Upper lobe of left lung (tissue), 6 donors: ENCODE results near the gene SPTAN1. TPM values are rescaled to one million over a fixed set of nuclear protein-coding genes. Genes with fewer than 3 reads are reported as not detected.

ENCODE experiments used
- ATAC-seq, 2 donors: fragments of 200-7000 bp; cut with Tn5 transposase; one replicate each; pipeline ENCODE4 v1.9.1; 2022; ENCODE audit warnings: mild to moderate bottlenecking in 2 of 2, moderate library complexity in 2 of 2; ENCODE audit not compliant: low FRiP score in 2 of 2
- DNase-seq, 2 donors: peaks; one replicate each; pipeline ENCODE4 v3.0.0-alpha.2; 2019 to 2020
- H3K27ac ChIP-seq, 4 donors: fragments of 200-600 bp; sonication (generic); one replicate each; pipeline ENCODE4 v1.5.1; 2016 to 2019
- H3K27me3 ChIP-seq, 4 donors: fragments of 200-600 bp; sonication (generic); one replicate each; pipeline ENCODE4 v1.5.1; 2017 to 2019
- H3K36me3 ChIP-seq, 4 donors: fragments of 200-600 bp; sonication (generic); one replicate each; pipeline ENCODE4 v1.5.1; 2016 to 2019
- H3K4me1 ChIP-seq, 4 donors: fragments of 200-600 bp; sonication (generic); one replicate each; pipeline ENCODE4 v1.5.1; 2018 to 2019
- H3K4me3 ChIP-seq, 4 donors: fragments of 200-600 bp; sonication (generic); one replicate each; pipeline ENCODE4 v1.5.1; 2017 to 2019; ENCODE audit warnings: mild to moderate bottlenecking in 2 of 4, moderate library complexity in 1 of 4
- H3K9me3 ChIP-seq, 4 donors: fragments of 200-600 bp; sonication (generic); one replicate each; pipeline ENCODE4 v1.5.1; 2018 to 2019
- EP300 ChIP-seq, 4 donors: sonication (generic); formaldehyde crosslinking; IDR thresholded peaks; one replicate each; pipeline ENCODE4 v1.5.1; 2017; ENCODE audit warnings: antibody characterized with exemption in 4 of 4, control low read depth in 2 of 4
- POLR2A ChIP-seq, 4 donors: fragments of 450-650 bp; IDR thresholded peaks; one replicate each; pipeline ENCODE4 v1.5.1; 2016 to 2017; ENCODE audit warnings: antibody characterized with exemption in 4 of 4, mild to moderate bottlenecking in 2 of 4
- POLR2AphosphoS5 ChIP-seq, 2 donors: sonication (generic); formaldehyde crosslinking; IDR thresholded peaks; one replicate each; pipeline ENCODE4 v1.5.1; 2017; ENCODE audit warnings: antibody characterized with exemption in 2 of 2
- WGBS, 2 donors: methylation state at CpG; one replicate each; pipeline ENCODE4 v1.1.5; 2017 to 2018; 5-methylcytosine and 5-hydroxymethylcytosine counted together
- total RNA-seq, 6 donors: library from RNA; depleted of rRNA in 4 of 6; stranded (reverse); fragments of >200 nt in 4 of 6; gene quantifications; one replicate each; pipeline versions ENCODE4 v1.1.0 to v1.2.1, GENCODE V29; 2016 to 2021
- TF ChIP-seq, protein P1 (sequence below), 6 experiments: fragments of 450-650 bp in 4 of 6; fragments of 200-600 bp in 2 of 6; sonication (generic) in 2 of 6; IDR thresholded peaks; one replicate each; pipeline ENCODE4 v1.5.1; 2016 to 2019; ENCODE audit warnings: antibody characterized with exemption in 6 of 6
- donor health status: DM: no; HTN: no; CAD: no; lungs with moderate emphysema.
- donor health status: DM: no; HTN: yes; CAD: no; lungs with severe emphysema.

SPTAN1 gene
- total RNA-seq, 6 donors from 2014 or later = 254 to 547 (median 401) TPM

GRCh38 chr9:128607642-128608350, 55.4 kb downstream of the SPTAN1 start:
- ATAC-seq (no peak), DNase-seq (no peak)
- no peak for TF ChIP-seq POLR2A (IDR thresholded peaks at IDR 0.05)
- TF ChIP-seq, protein P1, sequence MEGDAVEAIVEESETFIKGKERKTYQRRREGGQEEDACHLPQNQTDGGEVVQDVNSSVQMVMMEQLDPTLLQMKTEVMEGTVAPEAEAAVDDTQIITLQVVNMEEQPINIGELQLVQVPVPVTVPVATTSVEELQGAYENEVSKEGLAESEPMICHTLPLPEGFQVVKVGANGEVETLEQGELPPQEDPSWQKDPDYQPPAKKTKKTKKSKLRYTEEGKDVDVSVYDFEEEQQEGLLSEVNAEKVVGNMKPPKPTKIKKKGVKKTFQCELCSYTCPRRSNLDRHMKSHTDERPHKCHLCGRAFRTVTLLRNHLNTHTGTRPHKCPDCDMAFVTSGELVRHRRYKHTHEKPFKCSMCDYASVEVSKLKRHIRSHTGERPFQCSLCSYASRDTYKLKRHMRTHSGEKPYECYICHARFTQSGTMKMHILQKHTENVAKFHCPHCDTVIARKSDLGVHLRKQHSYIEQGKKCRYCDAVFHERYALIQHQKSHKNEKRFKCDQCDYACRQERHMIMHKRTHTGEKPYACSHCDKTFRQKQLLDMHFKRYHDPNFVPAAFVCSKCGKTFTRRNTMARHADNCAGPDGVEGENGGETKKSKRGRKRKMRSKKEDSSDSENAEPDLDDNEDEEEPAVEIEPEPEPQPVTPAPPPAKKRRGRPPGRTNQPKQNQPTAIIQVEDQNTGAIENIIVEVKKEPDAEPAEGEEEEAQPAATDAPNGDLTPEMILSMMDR (IDR thresholded peaks at IDR 0.05) = no peak
- TF ChIP-seq EP300 (IDR thresholded peaks at IDR 0.05) = no peak
- TF ChIP-seq POLR2AphosphoS5 (IDR thresholded peaks at IDR 0.05) = no peak
- Histone ChIP-seq H3K9me3 (no peaks in the 10 kb centered on the region), H3K4me1 (no peaks in the 10 kb centered on the region), H3K4me3 (no peak overlapping the region), H3K36me3 (peaks cover 74 to 100% (median 98%) of the 10 kb centered on the region in 4 donors), H3K27ac (no peak overlapping the region), H3K27me3 (no peaks in the 10 kb centered on the region)
- 83 to 87% methylated on average over 12 to 16 of the region's 16 CpGs for WGBS, 2 donors

DNA sequence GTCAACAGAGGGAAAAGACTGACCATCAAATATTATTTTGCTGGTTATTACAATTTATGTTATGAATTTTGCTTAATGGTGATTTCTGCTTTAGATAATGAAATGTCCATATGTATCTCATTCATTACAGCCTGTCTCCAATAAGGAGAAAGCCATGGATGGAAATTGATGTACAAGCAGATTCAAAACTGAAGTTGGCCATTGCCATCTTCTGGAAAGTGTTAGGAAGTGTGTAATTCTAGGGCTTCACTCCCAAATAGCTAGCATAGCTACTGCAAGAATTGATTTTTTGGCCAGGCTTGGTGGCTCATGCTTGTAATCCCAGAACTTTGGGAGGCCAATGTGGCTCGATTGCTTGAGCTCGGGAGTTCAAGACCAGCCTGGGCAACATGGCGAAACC, 58.5 kb downstream of the SPTAN1 start:
- Histone ChIP-seq H3K9me3 (no peaks in the 10 kb centered on the region), H3K27ac (no peak overlapping the region), H3K27me3 (no peaks in the 10 kb centered on the region), H3K36me3 (peaks cover 79 to 100% (median 98%) of the 10 kb centered on the region in 4 donors), H3K4me3 (no peak overlapping the region), H3K4me1 (no peaks in the 10 kb centered on the region)
- TF ChIP-seq EP300 (IDR thresholded peaks at IDR 0.05) (no peak), POLR2AphosphoS5 (IDR thresholded peaks at IDR 0.05) (no peak), POLR2A (IDR thresholded peaks at IDR 0.05) (no peak)
- TF ChIP-seq, protein P1 (IDR thresholded peaks at IDR 0.05) = no peak
- DNase-seq (no peak), ATAC-seq (no peak)
- 83 to 96% methylated on average over 3 of the region's 3 CpGs for WGBS, 2 donors

- Histone ChIP-seq H3K4me3 (no peak overlapping the region), H3K36me3 (peaks cover 84 to 100% (median 100%) of the 10 kb centered on the region in 4 donors), H3K9me3 (no peaks in the 10 kb centered on the region), H3K27me3 (no peaks in the 10 kb centered on the region), H3K4me1 (no peaks in the 10 kb centered on the region), H3K27ac (no peak overlapping the region)
- DNase-seq = no peak
- TF ChIP-seq, protein P1 (IDR thresholded peaks at IDR 0.05) = no peak
- 96 to 98% methylated on average over 12 of the region's 12 CpGs for WGBS, 2 donors
- no peak for ATAC-seq
Measured at GRCh38 chr9:128611600-128612394, 59.4 kb downstream of the SPTAN1 start.

DNA sequence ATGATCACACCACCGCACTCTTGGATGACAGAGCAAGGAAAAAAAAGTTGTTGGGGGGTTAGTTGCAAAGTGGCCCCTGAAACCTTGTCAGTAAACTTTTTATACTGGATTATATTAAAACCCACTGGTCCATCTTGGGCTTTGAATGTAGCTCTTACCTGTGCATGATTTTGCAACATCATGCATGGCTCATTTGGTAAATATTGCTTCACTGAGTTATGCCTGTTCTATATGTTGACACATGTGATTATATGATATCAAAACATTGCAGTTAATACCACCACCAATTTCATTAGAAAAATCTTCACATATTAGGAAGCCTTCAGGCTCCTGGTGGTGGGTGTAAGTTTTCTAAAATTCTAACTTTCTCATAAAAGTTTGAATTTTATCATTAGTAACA, 62.3 kb downstream of the SPTAN1 start:
- peaks cover 78 to 100% (median 99%) of the 10 kb centered on the region in 4 donors for H3K36me3 ChIP-seq
- no peak overlapping the region for H3K4me3 ChIP-seq
- H3K9me3 ChIP-seq = no peaks in the 10 kb centered on the region
- no peak overlapping the region for H3K27ac ChIP-seq
- no peaks in the 10 kb centered on the region for H3K27me3 ChIP-seq
- ATAC-seq (no peak), DNase-seq (no peak)
- no peaks in the 10 kb centered on the region for H3K4me1 ChIP-seq
- WGBS, 2 donors = 100% methylated on average over 1 of the region's 1 CpG
- no peak for TF ChIP-seq EP300 (IDR thresholded peaks at IDR 0.05)
- TF ChIP-seq POLR2A (IDR thresholded peaks at IDR 0.05) = no peak
- TF ChIP-seq, protein P1 (IDR thresholded peaks at IDR 0.05) = no peak
- no peak for TF ChIP-seq POLR2AphosphoS5 (IDR thresholded peaks at IDR 0.05)
